Activated naive CD8-positive, alpha-beta T cell treated with anti-CD3 and anti-CD28 coated beads, Interleukin-2, amount 50 U/mL, for 24 hours (primary cell): ENCODE measurements around the gene OR2V1.
"Not testable (repeated sequence)": the region's sequence is repeated elsewhere in the genome, so short reads cannot be mapped to it uniquely, and the experiment has no call there.

Experiments used
- ATAC-seq: fragments of 150-1000 bp; cut with Tn5 transposase; one replicate; pipeline ENCODE4 v1.10.0; 2021
- DNase-seq: peaks from one replicate; pipeline ENCODE4 v3.0.0; 2021
- H3K27ac Mint-ChIP-seq: one replicate; pipeline ENCODE4 v1.8.0; 2021; ENCODE audit warnings: mild to moderate bottlenecking, mixed read lengths
- H3K27me3 Mint-ChIP-seq: one replicate; pipeline ENCODE4 v1.8.0; 2021; ENCODE audit warnings: mixed read lengths
- H3K36me3 Mint-ChIP-seq: one replicate; pipeline ENCODE4 v1.8.0; 2021; ENCODE audit warnings: low read depth, mixed read lengths
- H3K4me1 Mint-ChIP-seq: one replicate; pipeline ENCODE4 v1.8.0; 2021; ENCODE audit warnings: mixed read lengths
- H3K4me3 Mint-ChIP-seq: one replicate; pipeline ENCODE4 v1.8.0; 2021; ENCODE audit warnings: mild to moderate bottlenecking, moderate library complexity, mixed read lengths
- H3K9me3 Mint-ChIP-seq: one replicate; pipeline ENCODE4 v1.8.0; 2021; ENCODE audit warnings: mixed read lengths

Gene OR2V1

DNA sequence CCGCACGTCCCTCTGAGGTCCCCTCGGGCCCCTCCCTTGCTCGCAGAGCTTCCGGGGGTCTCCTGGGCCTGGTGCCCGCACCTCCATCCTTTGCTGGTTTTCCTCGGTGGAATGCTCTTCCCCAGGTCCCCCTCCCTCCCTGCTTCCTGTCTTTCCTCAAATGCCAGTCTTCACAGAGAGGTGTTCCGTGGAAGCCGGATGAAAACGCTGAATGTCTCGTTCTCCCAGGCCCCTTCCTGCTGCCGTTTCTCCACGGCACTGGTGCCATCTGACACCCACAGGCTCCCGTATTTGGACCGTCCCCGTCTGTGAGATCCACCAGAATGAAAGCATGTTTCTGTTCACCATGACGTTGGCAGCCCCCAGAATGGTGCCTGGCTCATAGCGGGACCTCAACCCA, 4.1 kb downstream of the OR2V1 start:
- peaks cover 51% of the 10 kb centered on the region for H3K27me3 Mint-ChIP-seq
- DNase-seq (no peak), ATAC-seq (no peak)
- H3K4me3 Mint-ChIP-seq: no peak overlapping the region
- no peak overlapping the region for H3K27ac Mint-ChIP-seq
- H3K36me3 Mint-ChIP-seq: no peaks in the 10 kb centered on the region
- no peaks in the 10 kb centered on the region for H3K4me1 Mint-ChIP-seq
- no peaks in the 10 kb centered on the region for H3K9me3 Mint-ChIP-seq

GRCh38 chr5:181124526-181124925, 6.4 kb downstream of the OR2V1 start:
- Mint-ChIP-seq H3K9me3 (no peaks in the 10 kb centered on the region), H3K27me3 (peaks cover 58% of the 10 kb centered on the region), H3K36me3 (no peaks in the 10 kb centered on the region), H3K27ac (no peak overlapping the region), H3K4me3 (no peak overlapping the region), H3K4me1 (no peaks in the 10 kb centered on the region)
- DNase-seq (no peak), ATAC-seq (no peak)

DNA sequence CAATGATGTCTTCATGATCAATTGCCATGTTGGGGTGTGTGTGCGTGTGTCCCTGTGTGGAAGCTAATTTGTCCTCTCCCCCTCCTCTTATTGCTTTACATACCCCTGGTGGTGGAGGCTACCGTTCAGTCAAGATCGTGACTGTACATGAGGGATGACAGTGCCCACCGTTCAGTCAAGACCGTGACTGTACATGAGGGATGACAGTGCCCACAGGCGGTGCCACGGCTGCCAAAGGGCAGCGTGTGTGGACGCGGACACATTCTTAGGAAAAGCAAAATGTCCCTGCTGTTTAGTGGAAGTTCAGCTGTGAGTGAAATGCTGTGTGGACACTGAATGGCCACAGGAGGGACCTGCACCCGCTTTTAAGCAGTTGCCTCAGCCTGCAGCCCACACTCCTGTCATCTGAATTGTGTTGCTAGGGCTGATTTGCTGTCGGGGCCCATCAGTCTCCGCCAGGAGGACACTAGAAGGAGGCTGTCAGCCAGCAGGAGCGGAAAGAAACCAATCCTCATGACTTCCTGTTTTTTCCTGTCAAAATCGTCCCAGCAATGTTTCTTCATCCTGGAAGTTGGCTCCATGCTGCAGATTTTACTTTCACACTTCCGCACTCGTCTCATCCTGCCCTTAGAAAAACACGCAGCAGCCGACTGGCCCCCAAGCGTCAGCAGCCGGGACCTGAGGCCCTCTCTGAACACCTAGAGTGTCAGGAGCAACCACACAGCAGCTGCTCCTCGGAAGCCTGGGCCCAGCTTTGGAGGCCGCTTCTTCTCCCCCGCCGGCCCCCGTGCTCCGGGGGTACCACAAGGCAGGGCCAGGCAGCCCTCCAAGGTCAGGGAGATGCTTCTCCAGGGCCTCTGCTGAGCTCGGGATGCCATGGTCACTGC, 9.1 kb downstream of the OR2V1 start:
- H3K4me1 Mint-ChIP-seq: no peaks in the 10 kb centered on the region

GRCh38 chr5:181120761-181121160, 10.2 kb downstream of the OR2V1 start:
- H3K36me3 Mint-ChIP-seq: no peaks in the 10 kb centered on the region
- peaks cover 67% of the 10 kb centered on the region for H3K27me3 Mint-ChIP-seq
- H3K4me1 Mint-ChIP-seq: no peaks in the 10 kb centered on the region
- no peak for ATAC-seq
- no peak for DNase-seq
- H3K27ac Mint-ChIP-seq: no peak overlapping the region
- H3K4me3 Mint-ChIP-seq: no peak overlapping the region
- no peaks in the 10 kb centered on the region for H3K9me3 Mint-ChIP-seq

More for the DNA sequence above, 9.1 kb downstream of the OR2V1 start:
- no peak for DNase-seq
- H3K4me3 Mint-ChIP-seq: no peak overlapping the region
- no peaks in the 10 kb centered on the region for H3K36me3 Mint-ChIP-seq
- ATAC-seq: no peak
- H3K9me3 Mint-ChIP-seq: no peaks in the 10 kb centered on the region
- H3K27ac Mint-ChIP-seq: no peak overlapping the region
- peaks cover 59% of the 10 kb centered on the region for H3K27me3 Mint-ChIP-seq

DNA sequence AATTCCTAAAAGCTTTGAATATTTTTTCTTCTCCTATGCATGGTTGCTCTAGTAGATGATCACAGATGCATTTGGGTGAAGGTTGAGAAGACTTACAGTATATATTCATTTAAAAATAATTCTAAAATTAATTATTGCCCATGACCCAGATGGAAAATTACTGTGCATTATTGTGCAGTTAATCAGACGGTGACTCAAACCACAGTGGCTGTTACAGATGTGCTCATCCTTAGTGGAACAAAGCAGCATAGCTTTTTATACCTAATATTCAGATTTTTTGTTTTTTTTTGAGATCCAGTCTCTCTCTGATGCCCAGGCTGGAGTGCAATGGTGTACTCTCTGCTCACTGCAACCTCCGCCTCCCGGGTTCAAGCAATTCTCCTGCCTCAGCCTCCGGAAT, 10.7 kb downstream of the OR2V1 start:
- peaks cover 71% of the 10 kb centered on the region for H3K27me3 Mint-ChIP-seq

GRCh38 chr5:181119105-181119504, 11.9 kb downstream of the OR2V1 start:
- peaks cover 3% of the 10 kb centered on the region for H3K4me1 Mint-ChIP-seq
- ATAC-seq (no peak), DNase-seq (no peak)
- H3K27ac Mint-ChIP-seq: no peak overlapping the region
- H3K4me3 Mint-ChIP-seq: no peak overlapping the region
- peaks cover 80% of the 10 kb centered on the region for H3K27me3 Mint-ChIP-seq
- no peaks in the 10 kb centered on the region for H3K9me3 Mint-ChIP-seq
- H3K36me3 Mint-ChIP-seq: no peaks in the 10 kb centered on the region

More for the DNA sequence above, 10.7 kb downstream of the OR2V1 start:
- ATAC-seq: no peak
- H3K4me3 Mint-ChIP-seq: no peak overlapping the region
- no peaks in the 10 kb centered on the region for H3K9me3 Mint-ChIP-seq
- no peaks in the 10 kb centered on the region for H3K36me3 Mint-ChIP-seq
- no peak for DNase-seq
- no peak overlapping the region for H3K27ac Mint-ChIP-seq
- no peaks in the 10 kb centered on the region for H3K4me1 Mint-ChIP-seq

DNA sequence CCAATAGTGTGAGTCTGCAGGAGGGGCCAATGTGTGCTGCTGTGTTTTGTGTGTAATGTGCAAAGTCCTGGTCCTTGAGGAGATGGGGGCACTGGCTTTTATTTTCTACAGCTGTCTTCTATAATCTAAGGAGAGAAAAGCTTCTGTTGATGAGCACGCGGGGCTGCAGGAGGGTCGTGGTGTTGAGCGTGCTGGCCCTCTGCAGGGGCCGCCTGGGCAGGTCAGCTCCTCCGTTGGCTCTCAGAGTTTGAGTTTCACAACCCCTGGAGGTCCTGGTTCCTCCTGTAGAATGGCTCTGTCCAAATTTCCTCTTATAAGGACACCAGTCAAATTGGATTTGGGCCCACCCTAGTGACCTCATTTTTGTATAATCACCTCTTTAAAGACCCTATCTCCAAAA, 12.6 kb downstream of the OR2V1 start:
- Mint-ChIP-seq H3K4me1 (peaks cover 3% of the 10 kb centered on the region), H3K36me3 (no peaks in the 10 kb centered on the region), H3K9me3 (no peaks in the 10 kb centered on the region), H3K4me3 (no peak overlapping the region), H3K27me3 (peaks cover 81% of the 10 kb centered on the region), H3K27ac (no peak overlapping the region)
- ATAC-seq (no peak), DNase-seq (no peak)

DNA sequence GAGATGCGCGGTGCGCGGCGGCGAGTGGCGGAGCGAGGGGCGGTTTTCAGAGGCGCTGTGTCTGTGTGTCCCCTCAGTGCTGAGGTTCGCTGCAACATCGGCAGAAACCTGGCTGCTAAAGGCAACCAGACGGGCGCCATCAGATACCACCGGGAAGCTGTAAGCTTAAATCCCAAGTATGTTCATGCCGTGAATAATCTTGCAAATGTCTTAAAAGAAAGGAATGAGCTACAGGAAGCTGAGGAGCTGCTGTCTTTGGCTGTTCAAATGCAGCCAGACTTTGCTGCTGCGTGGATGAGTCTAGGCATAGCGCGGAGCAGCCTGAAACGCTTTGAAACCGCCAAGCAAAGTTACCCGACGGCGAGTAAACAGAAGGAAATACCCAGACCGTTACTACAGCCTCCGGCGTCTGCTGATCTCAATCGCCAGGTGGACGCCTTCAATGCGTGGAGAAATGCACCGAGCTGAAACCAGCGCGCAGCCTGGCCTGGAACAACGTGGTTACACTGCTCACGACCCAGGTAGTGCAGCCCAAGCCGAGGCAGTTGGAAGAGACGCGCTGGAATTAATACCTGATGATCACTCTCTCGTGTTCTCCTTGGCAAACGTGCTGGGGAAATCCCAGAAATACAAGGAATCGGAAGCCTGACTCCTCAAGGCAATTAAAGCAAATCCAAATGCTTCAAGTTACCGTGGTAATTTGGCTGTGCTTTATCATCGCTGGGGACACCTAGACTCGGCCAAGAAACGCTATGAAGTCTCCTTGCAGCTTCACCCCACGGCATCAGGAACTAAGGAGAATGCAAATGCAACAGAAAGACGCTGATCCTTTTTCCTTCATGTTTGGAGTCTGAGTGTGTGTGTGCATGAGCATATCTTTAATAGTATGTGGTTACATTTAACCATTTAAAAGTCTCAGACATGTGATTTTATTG, 15.9 kb downstream of the OR2V1 start:
- no peak for DNase-seq
- H3K4me3 Mint-ChIP-seq: no peak overlapping the region
- H3K4me1 Mint-ChIP-seq: peaks cover 3% of the 10 kb centered on the region
- no peak overlapping the region for H3K27ac Mint-ChIP-seq
- ATAC-seq: no peak
- H3K9me3 Mint-ChIP-seq: no peaks in the 10 kb centered on the region
- peaks cover 69% of the 10 kb centered on the region for H3K27me3 Mint-ChIP-seq
- H3K36me3 Mint-ChIP-seq: no peaks in the 10 kb centered on the region

GRCh38 chr5:181114284-181114843, 16.6 kb downstream of the OR2V1 start:
- H3K4me3 Mint-ChIP-seq: no peak overlapping the region
- no peaks in the 10 kb centered on the region for H3K36me3 Mint-ChIP-seq
- H3K4me1 Mint-ChIP-seq: peaks cover 3% of the 10 kb centered on the region
- no peaks in the 10 kb centered on the region for H3K9me3 Mint-ChIP-seq
- DNase-seq: no peak
- H3K27me3 Mint-ChIP-seq: peaks cover 69% of the 10 kb centered on the region
- ATAC-seq: no peak
- no peak overlapping the region for H3K27ac Mint-ChIP-seq

- not testable (repeated sequence) for H3K27ac Mint-ChIP-seq, H3K4me1 Mint-ChIP-seq, H3K9me3 Mint-ChIP-seq, DNase-seq, H3K36me3 Mint-ChIP-seq, H3K4me3 Mint-ChIP-seq, ATAC-seq
- H3K27me3 Mint-ChIP-seq: peaks cover 69% of the 10 kb centered on the region
These were observed 17.4 kb downstream of the OR2V1 start for GRCh38 chr5:181113572-181113971.

- no peak for DNase-seq
- Mint-ChIP-seq H3K9me3 (no peaks in the 10 kb centered on the region), H3K4me1 (peaks cover 3% of the 10 kb centered on the region), H3K27me3 (peaks cover 69% of the 10 kb centered on the region), H3K27ac (no peak overlapping the region), H3K4me3 (no peak overlapping the region), H3K36me3 (no peaks in the 10 kb centered on the region)
- ATAC-seq: no peak
These were observed 18.5 kb downstream of the OR2V1 start for GRCh38 chr5:181112476-181112875.

DNA sequence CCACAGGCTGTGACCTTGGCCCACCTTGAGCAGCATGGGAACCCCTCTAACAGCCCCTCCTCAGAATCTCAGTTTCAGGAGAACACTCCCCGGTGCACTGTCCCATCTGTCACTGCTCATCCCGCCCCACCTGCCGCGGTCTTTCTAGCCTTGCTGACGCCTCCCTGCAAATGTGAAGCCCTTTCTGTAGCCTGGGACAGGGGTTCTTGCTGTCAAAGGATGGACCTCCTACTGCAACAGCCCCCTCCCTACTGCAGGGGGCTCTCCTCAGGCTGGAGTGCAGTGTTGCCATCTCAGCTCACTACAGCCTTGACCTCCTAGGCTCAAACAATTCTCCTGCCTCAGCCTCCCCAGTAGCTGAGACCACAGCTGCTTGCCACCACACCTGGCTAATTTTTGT, 20.0 kb downstream of the OR2V1 start:
- ATAC-seq (no peak), DNase-seq (no peak)
- H3K27me3 Mint-ChIP-seq: peaks cover 67% of the 10 kb centered on the region
- no peak overlapping the region for H3K27ac Mint-ChIP-seq
- H3K36me3 Mint-ChIP-seq: no peaks in the 10 kb centered on the region
- H3K4me3 Mint-ChIP-seq: no peak overlapping the region
- no peaks in the 10 kb centered on the region for H3K9me3 Mint-ChIP-seq
- H3K4me1 Mint-ChIP-seq: peaks cover 3% of the 10 kb centered on the region

GRCh38 chr5:181109489-181110013, 21.4 kb downstream of the OR2V1 start:
- Mint-ChIP-seq H3K36me3 (no peaks in the 10 kb centered on the region), H3K4me1 (peaks cover 7% of the 10 kb centered on the region), H3K9me3 (no peaks in the 10 kb centered on the region), H3K27ac (no peak overlapping the region), H3K27me3 (peaks cover 64% of the 10 kb centered on the region), H3K4me3 (no peak overlapping the region)
- ATAC-seq: no peak
- no peak for DNase-seq

DNA sequence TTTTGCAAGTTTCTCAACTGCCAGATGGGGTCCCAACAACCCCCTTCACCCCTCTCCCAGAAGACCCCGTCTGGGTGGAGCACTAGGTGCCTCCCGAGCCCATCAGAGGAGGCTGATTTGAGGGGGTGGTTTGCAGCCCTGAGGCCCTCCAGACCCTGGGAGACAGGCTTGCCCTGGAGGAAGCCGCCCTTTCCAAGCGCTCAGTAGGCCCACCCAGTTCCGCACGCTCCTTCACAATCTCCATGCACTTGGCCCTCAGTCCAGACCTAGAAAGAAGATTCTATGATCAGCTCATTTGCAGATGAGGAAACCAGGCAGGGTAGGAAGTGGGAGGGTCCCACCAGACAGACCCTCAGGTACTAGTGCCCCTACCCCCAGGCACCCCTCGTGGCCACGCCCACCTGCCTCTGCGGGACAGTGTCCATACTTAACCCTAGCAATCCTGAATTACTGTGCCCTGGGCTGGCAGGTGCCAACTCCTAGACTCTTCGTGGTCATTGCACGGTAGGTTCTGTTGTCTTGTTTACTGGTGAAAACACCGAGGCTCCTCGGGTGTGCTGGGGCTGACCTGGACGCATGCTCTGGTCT, 22.3 kb downstream of the OR2V1 start:
- H3K9me3 Mint-ChIP-seq: no peaks in the 10 kb centered on the region
- H3K27ac Mint-ChIP-seq: no peak overlapping the region
- H3K4me3 Mint-ChIP-seq: no peak overlapping the region
- H3K36me3 Mint-ChIP-seq: peaks cover 2% of the 10 kb centered on the region
- H3K27me3 Mint-ChIP-seq: peaks cover 62% of the 10 kb centered on the region
- no peak for ATAC-seq
- no peak for DNase-seq
- H3K4me1 Mint-ChIP-seq: peaks cover 12% of the 10 kb centered on the region
